CD4-positive, alpha-beta T cell treated with Interleukin-1 beta for 1 hour (primary cell): ENCODE results near the gene GPR84.

Experiments
- DNase-seq, 2 donors: peaks; one replicate each; pipeline ENCODE4 v3.0.0-alpha.2; 2020 to 2022

Gene GPR84

DNA sequence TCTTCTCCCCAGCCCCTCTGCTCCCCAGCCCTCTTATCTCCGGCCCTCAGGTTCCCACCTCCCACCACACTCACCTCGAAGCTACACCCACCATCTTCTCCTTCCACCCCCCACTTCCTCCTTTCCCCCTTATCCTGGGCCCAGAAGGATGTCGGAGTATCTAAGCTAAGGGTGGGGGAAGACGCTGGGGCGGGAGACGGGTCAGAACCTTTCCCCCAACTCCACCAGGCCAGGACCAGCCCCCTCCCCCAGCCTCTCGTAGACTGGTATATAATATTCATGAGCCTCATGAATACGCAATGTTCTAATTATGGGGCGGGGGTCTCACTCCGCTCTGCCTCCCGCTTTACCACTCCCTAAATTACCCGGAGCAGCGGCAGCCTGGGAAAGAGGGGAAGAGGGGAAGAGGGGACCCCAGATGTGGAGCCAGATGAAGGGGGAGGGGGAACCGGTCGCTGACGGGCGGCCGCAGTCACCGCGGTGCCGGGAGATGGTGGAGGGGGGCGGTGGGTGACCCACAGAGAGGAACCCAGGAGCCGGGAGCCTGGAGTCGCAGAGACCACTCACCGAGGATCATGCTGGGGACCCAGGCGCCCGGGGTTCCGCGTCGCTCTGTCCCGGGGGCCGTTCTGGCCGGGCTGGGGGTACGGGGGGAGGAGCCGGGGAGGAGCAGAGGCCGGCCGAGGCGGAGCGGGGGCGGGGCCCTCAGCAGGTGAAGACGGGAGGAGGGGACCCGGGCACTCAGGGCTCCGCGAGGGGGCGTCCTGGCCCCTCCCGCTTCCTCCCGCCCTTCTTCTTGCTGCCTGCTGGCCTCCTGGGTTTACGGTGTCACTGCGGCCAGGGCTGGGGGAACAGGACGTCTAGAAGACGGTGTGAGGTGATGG lies 26.6 kb upstream of the GPR84 start:
- peak; percentile 74 to 77 for DNase-seq

DNA sequence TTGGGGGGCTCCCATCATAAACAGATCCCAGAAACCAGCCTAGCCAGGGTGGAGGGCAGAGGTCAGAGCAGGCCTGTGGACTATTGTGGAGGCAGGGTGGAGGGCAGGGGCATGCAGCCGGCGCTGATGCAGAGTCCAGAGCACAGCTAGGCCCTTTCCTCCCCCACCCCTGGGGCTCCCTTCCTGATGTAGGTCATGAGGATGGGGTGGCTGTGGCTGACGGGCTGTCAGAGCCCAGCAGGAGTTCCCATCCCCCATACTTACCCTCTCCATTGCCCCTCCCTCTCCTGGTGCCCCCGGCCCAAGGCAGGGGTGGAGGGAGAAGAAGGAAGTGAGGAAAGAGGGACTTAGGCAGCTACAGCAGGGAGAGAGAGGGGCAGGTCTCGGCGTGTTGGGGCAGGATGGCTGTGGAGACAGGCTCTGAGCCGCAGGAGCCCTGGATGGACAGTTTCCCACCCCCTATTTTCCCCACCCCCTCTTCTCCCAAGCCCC lies 25.9 kb upstream of the GPR84 start:
- DNase-seq, result peak in 1 of 2 donors; percentile 11

DNA sequence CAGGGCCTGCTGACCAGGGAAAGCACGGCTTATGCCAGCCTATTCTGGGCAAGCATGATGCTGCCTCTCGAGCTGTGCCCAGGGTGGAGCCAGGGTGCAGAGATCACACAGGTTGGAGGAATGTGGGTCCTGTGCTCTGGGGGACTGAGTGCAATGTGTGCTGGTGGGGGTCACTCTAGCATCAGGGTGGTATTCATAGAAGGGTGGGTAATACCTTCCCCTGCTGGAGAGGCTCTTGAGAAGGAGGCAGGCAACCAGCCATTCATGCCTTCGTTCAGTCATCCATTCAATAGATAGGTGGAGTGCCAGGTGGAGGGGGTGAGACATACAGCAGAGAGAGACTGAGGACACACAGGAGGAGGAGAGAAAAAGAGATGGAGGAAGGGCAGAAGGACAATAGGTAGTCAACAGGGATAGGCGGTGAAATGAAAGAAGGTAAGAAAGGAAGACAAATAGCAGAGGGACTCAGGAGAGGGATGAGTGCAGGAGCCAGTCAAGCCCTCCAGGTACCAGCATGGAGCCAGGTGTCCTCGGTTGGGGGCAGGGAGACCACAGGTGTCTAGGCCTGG lies 25.4 kb upstream of the GPR84 start:
- no peak for DNase-seq

DNA sequence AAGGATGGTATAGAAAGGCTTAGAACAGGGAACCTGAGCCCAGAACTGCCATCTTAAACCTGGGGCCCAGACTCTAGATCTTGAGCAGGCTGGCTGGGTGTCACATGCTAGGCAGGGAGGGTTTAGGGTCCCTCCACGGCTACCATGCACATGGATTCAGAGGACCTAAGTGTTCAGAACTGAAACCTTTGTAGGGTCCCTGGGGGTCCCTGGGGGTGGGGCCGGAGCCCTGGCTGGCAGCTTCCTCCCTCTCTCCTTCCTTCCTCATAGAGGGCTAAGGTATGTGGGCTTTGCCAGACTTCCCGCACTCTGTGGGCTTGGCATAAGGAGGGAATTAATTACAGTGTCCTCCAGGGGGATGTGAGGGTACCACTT lies 24.8 kb upstream of the GPR84 start:
- no peak for DNase-seq

DNA sequence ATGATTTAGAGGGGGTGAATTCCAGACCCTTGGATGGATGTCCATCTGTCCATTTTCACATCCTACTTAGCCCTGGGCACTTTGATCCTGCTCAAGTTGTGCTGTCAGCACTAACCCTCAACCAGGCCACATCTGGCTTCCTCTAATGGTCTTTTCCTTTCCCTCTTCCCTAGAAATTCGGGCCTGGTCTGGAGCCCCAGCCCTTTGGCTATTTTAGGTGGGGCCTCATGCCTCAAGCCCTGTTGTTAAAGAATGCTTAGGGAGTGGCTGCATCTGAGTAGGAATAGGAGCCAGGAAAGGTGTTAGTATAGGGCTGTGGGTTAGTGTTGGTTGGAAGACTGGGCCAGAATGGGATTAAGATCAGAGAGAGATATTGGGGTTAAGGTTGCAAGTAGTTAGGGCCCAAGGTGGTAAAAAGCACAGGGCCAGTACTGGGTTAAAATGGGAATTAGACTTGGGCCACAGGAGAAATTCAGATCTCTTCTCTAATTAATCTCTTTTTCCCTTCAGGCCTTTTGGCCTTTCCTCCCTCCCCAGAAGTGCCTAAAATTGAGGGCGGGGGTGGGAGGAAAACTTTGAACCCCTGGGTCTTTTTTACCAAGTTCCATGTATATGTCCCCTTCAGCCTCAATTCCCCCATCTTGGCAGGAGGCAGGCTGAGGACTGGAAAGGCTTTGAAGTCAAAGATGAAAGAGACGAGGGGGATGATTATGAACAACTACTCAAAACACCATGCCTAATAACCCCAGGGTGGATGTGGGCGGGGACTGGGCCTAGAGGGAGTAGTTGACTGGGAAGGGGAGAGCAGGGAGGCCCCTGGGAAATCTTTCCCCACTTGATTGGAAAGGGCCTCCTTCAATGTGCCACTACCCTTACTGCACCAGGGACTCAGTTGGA lies 24.2 kb upstream of the GPR84 start:
- no peak for DNase-seq

GRCh38 chr12:54387114-54387467 lies 22.8 kb upstream of the GPR84 start:
- no peak for DNase-seq

- DNase-seq, result no peak
Observed at GRCh38 chr12:54386403-54387113, 22.3 kb upstream of the GPR84 start.

DNA sequence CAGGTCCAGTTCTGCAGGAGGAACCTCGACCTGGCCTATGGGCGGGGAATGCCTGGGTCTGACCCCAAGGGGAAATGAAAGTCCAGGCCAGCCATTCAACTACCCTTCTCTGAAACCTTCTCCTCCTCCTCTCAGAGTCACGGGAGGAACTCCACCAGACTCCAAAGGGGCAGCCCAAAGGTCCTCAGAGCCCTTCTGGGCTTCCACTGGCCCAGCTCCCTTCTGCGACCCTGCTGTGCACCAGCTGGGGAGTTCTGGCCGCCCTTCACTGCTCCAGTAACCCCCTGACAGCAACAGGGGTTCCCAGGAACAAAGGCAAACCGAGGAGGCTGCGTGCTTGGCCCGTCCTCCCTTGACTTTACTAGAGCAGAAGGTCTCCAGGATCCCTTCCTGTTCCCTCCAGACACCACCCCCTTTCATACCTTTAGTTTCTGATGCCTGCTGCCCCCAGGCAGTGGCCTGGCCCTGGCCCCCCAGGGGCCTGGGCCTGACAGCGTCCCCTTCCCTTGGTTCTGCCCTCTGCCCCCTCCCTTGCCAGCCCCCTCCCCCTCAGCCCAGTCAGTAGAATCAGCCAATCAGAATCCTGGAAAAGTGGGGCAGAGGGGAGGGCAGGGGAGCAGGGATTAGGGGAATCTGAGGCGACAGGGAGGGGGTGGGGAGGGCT lies 21.1 kb upstream of the GPR84 start:
- DNase-seq, result peak in 1 of 2 donors; percentile 59

DNA sequence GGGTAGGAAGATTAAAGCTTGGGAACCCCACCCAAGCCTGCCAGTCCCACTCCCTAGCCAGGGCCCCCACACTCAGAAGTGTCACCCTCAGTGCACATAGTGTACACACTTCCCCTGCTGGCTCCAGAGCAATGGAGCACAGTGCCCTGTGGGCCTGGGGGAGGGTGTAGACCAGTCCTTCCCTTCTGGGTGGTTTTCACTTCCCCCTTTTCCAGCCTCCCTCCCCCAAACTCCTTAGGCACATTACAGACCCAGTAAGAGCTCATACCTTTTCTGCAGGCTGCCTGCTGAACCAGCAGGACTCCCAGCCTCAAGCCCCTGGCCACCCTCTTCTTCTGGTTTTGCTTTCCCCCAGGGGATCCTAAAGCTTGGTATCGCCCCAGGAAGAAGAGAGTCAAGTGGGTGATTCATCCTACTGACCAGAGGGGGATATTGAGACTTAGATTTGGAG lies 20.3 kb upstream of the GPR84 start, which contains the start of gene ZNF385A:
Gene ZNF385A, minus strand, starts transcription at position 143 of the 451 bp plus-strand sequence. CDS start 219 bp downstream, outside the sequence.
- DNase-seq, result peak in 1 of 2 donors; percentile 75

DNA sequence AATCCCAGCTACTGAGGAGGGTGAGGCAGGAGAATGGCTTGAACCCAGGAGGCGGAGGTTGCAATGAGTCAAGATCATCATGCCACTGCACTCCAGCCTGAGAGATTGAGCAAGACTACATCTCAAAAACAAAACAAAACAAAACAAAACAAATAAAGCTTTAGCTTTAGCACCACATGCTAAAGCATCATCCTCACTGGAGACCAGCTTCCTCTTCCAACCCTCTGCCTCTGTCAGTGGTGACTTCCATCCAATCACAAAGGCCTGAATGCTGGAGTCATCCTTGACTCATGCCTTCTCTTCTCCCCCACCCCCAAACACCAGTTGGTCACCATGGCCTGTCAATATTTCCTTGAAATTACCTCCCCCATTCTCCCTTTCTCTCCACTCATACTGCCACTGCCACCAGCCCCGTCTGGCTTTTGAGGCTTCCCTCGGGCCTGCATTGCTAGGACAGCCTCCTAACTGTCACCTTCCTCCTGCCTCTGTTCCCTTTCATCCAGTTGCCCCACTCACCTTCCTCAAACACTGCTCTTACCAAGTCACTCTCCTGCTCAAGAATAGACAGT lies 18.8 kb upstream of the GPR84 start:
- DNase-seq, result peak in 1 of 2 donors; percentile 79

DNA sequence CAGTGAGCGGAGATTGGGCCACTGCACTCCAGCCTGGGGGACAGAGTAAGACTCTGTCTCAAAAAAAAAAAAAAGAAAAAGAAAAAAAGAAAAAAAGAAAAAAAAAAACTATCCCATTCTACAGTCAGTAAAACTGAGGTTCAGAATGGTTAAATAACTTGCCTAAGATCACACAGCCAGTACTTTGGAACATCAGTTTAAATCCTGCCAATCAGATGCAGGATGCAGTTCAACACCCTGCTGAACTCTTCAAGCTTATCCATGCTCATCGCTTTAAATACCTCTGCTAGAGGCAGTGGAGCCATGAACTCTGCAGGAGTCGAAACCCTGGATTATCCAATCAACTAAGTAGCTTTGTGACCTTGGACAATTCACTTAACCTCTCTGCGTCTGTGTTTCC lies 16.9 kb upstream of the GPR84 start:
- no peak for DNase-seq

GRCh38 chr12:54379398-54380201 lies 15.3 kb upstream of the GPR84 start:
- DNase-seq, result peak; percentile 86 to 88

- peak; percentile 11 to 22 for DNase-seq
Observed at GRCh38 chr12:54378796-54379397, 14.6 kb upstream of the GPR84 start.

- DNase-seq, result no peak
Observed at GRCh38 chr12:54377797-54378515, 13.7 kb upstream of the GPR84 start.

DNA sequence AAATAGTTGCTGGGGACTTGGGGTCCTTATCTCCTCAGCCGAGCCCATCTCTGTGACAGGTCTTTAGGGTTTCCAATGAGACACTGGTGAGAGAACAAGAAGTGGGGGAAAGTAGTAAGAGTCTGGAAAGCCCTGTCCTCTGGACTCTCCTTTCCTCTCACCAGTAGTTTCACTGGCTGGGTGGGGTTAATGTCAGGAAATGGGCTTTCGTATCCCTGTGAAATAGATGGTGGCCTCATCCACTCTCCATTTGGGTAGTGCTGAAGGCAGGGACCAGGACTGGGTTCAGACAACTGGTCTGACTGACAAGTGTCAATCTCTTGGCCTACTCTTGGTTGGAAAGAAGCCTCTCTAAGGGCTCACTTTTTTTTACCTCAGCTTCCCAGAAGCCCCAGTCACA lies 12.7 kb upstream of the GPR84 start:
- no peak for DNase-seq

GRCh38 chr12:54376596-54376995 lies 12.3 kb upstream of the GPR84 start:
- DNase-seq, result no peak

DNA sequence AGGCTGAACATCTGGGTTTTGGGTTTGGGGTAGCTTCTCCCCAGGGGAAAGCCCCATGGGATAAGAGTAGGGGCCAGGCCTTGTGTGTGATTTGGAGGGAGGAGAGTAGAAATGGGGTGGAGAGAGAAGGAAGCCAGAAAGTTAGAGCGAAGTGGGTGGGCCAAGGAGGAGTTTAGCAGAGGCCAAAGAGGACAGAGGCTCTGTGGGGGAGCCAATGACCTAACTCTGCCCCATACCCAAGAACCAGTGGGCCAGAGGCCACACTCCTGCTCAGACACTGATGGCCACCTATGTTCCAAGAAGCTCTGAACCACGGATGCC lies 10.9 kb upstream of the GPR84 start:
- no peak for DNase-seq

DNA sequence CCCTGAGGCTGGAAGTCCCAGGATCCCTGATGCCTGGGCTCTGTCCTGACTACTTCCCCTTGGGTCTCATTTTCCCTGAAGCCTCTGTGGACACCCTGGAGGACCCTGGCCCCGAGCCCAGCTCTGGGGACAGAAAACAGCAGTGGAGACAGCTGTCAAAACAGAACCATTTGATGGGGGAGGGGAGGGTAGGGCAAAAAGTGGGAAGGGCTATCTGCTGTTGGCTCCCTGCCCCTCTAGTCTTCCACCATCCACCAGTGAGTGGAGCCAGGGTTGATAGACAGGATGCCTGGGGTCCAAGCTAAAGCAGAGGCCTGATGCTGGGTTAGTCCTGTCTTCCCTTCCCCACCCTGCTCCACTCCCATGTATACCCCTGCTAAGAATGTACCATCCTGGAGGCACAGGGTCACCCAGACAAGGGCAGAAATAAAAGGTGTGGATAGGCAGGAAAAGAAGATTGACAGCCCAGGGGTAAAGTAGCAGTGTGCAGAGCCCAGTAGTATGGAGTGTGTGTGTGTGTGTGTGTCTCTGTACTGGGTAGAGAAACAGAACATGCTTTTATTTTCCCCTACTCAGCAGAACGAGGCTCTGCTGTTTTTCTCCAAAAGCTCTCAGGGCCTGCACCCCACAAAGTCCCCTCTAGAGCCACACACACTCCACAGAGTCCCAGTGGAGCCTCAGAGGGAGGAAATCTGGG lies 10.4 kb upstream of the GPR84 start:
- DNase-seq, result no peak
